NCI-H774 (cell line): Measurements from ENCODE around the gene C2orf92.

Source experiments
- DNase-seq: peaks from one replicate; lab custom pipeline; 2025; lab: John Stamatoyannopoulos, UW

Gene C2orf92

GRCh38 chr2:97714084-97714949 lies 44.8 kb downstream of the C2orf92 start:
- no peak for DNase-seq

GRCh38 chr2:97714950-97715652 lies 45.6 kb downstream of the C2orf92 start:
- DNase-seq = no peak

GRCh38 chr2:97715951-97716694 lies 46.6 kb downstream of the C2orf92 start:
- DNase-seq = no peak

- no peak for DNase-seq
Observed at GRCh38 chr2:97716695-97717612, 47.4 kb downstream of the C2orf92 start.

- no peak for DNase-seq
Observed at GRCh38 chr2:97717613-97717995, 48.1 kb downstream of the C2orf92 start.

GRCh38 chr2:97718051-97718882 lies 48.8 kb downstream of the C2orf92 start:
- no peak for DNase-seq

GRCh38 chr2:97718942-97719341 lies 49.4 kb downstream of the C2orf92 start:
- DNase-seq = no peak

- DNase-seq = no peak
Observed at GRCh38 chr2:97719362-97720155, 50.0 kb downstream of the C2orf92 start.

GRCh38 chr2:97720746-97721145 lies 51.2 kb downstream of the C2orf92 start:
- no peak for DNase-seq

- DNase-seq = no peak
Observed at GRCh38 chr2:97722227-97722626, 52.7 kb downstream of the C2orf92 start.

GRCh38 chr2:97723156-97724072 lies 53.9 kb downstream of the C2orf92 start:
- no peak for DNase-seq

- DNase-seq = no peak
Observed at GRCh38 chr2:97724073-97724410, 54.5 kb downstream of the C2orf92 start.

- DNase-seq = no peak
Observed at GRCh38 chr2:97724501-97724900, 55.0 kb downstream of the C2orf92 start.

- DNase-seq = no peak
Observed at GRCh38 chr2:97724946-97725688, 55.6 kb downstream of the C2orf92 start.

- DNase-seq = no peak
Observed at GRCh38 chr2:97726261-97727064, 57.0 kb downstream of the C2orf92 start.

- DNase-seq = no peak
Observed at GRCh38 chr2:97727296-97727695, 57.8 kb downstream of the C2orf92 start.

GRCh38 chr2:97728091-97728731 lies 58.7 kb downstream of the C2orf92 start:
- no peak for DNase-seq
